ENCODE data around the gene TRPC6.

DNA sequence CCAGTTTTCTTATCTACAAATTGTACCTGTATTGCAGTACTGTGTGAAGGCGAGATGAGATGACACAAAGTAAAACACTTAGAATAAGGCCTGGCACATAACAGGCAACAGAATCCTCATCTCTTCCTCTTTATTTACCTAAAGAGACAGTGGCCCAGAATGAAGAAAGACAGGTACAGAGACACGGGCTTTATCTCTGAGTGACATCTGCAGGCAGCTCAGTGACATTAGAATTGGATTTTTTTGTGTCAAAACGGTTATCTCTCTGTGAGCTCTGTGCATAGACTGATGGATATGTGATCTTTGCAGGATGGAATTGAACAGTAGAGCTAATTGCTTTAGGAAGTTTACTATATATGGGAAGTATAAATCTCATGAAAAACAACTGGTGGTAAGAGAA lies 36.2 kb upstream of the TRPC6 start:
- TF ChIP-seq, protein P1, sequence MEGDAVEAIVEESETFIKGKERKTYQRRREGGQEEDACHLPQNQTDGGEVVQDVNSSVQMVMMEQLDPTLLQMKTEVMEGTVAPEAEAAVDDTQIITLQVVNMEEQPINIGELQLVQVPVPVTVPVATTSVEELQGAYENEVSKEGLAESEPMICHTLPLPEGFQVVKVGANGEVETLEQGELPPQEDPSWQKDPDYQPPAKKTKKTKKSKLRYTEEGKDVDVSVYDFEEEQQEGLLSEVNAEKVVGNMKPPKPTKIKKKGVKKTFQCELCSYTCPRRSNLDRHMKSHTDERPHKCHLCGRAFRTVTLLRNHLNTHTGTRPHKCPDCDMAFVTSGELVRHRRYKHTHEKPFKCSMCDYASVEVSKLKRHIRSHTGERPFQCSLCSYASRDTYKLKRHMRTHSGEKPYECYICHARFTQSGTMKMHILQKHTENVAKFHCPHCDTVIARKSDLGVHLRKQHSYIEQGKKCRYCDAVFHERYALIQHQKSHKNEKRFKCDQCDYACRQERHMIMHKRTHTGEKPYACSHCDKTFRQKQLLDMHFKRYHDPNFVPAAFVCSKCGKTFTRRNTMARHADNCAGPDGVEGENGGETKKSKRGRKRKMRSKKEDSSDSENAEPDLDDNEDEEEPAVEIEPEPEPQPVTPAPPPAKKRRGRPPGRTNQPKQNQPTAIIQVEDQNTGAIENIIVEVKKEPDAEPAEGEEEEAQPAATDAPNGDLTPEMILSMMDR (IDR thresholded peaks at IDR 0.05) = no peak
- TF ChIP-seq POLR2AphosphoS5 (IDR thresholded peaks at IDR 0.05; ENCODE audit: insufficient read depth in 1 of 2, low read depth in 1 of 2) = no peak
- no peak for TF ChIP-seq POLR2A (IDR thresholded peaks at IDR 0.05)

Measured in vagina (tissue), 2 donors.